GM21367 (cell line): ENCODE data around the gene CHST11.
"Not testable (repeated sequence)": the region's sequence is repeated elsewhere in the genome, so short reads cannot be mapped to it uniquely, and the experiment has no call there.

Source experiments
- ATAC-seq: cut with Tn5 transposase; IDR thresholded peaks from one replicate; pipeline ENCODE4 v1.9.1; 2021; ENCODE audit not compliant: unreplicated experiment

CHST11 gene

GRCh38 chr12:104785886-104786285 lies 329.1 kb downstream of the CHST11 start:
- no peak for ATAC-seq

GRCh38 chr12:104786352-104786751 lies 329.6 kb downstream of the CHST11 start:
- ATAC-seq: no peak

- no peak for ATAC-seq
These were observed 332.1 kb downstream of the CHST11 start for GRCh38 chr12:104788840-104789271.

GRCh38 chr12:104790296-104791125 lies 333.8 kb downstream of the CHST11 start:
- no peak for ATAC-seq

GRCh38 chr12:104792570-104792969 lies 335.8 kb downstream of the CHST11 start:
- ATAC-seq: no peak

GRCh38 chr12:104793285-104793684 lies 336.5 kb downstream of the CHST11 start:
- ATAC-seq: no peak

- ATAC-seq: no peak
These were observed 337.2 kb downstream of the CHST11 start for GRCh38 chr12:104793968-104794367.

GRCh38 chr12:104796475-104796862 lies 339.7 kb downstream of the CHST11 start:
- no peak for ATAC-seq

- no peak for ATAC-seq
These were observed 342.7 kb downstream of the CHST11 start for GRCh38 chr12:104799458-104799857.

- ATAC-seq: no peak
These were observed 344.3 kb downstream of the CHST11 start for GRCh38 chr12:104801005-104801404.

GRCh38 chr12:104801427-104801826 lies 344.7 kb downstream of the CHST11 start:
- ATAC-seq: no peak

GRCh38 chr12:104802208-104802607 lies 345.5 kb downstream of the CHST11 start:
- no peak for ATAC-seq

GRCh38 chr12:104805186-104805585 lies 348.4 kb downstream of the CHST11 start:
- no peak for ATAC-seq

GRCh38 chr12:104806194-104806593 lies 349.4 kb downstream of the CHST11 start:
- ATAC-seq: not testable (repeated sequence)

GRCh38 chr12:104809251-104809650 lies 352.5 kb downstream of the CHST11 start:
- no peak for ATAC-seq

- no peak for ATAC-seq
These were observed 353.1 kb downstream of the CHST11 start for GRCh38 chr12:104809706-104810385.
